H1 (cell line): ENCODE data around the gene BCO1. TPM values are rescaled to one million over a fixed set of nuclear protein-coding genes. Genes with fewer than 3 reads are reported as not detected.

Experiments used
- CTCF ChIA-PET: fragments of 300-600 bp; sonication (Branson Sonifier 250); formaldehyde crosslinking; loops from one replicate; lab custom pipeline; 2021; ENCODE audit not compliant: partially characterized antibody; lab: Charles Lee
- POLR2A ChIA-PET: fragments of 300-600 bp; sonication (Branson Sonifier 250); formaldehyde crosslinking; loops from one replicate; lab custom pipeline; 2021; ENCODE audit warnings: inconsistent platforms; ENCODE audit not compliant: partially characterized antibody; lab: Charles Lee
- DNase-seq, 2 experiments: peaks; one replicate each; pipeline versions ENCODE4 v3.0.0 to v3.0.0-alpha.2; 2010 to 2022; ENCODE audit warnings: low spot score in 2 of 2, low read depth in 1 of 2, mixed read lengths in 1 of 2
- FAIRE-seq: peaks from 2 replicates; lab custom pipeline; 2011; peaks lifted over from hg19 to GRCh38; lab: Jason Lieb, UNC
- H2AFZ ChIP-seq: 2 replicates; pipeline ENCODE4 v1.8.1; 2012; ENCODE audit warnings: low read length, inconsistent platforms
- H2AK5ac ChIP-seq: 2 replicates; pipeline ENCODE4 v1.6.1; 2013; ENCODE audit warnings: low read depth, low read length
- H2BK120ac ChIP-seq: replicated peaks from 2 replicates; pipeline ENCODE3; 2013; ENCODE audit warnings: low read depth, low read length, inconsistent platforms
- H2BK12ac ChIP-seq: 2 replicates; pipeline ENCODE4 v1.6.1; 2013; ENCODE audit warnings: low read depth, low read length
- H2BK15ac ChIP-seq: 2 replicates; pipeline ENCODE4 v1.6.1; 2013; ENCODE audit warnings: low read length
- H2BK20ac ChIP-seq: 2 replicates; pipeline ENCODE4 v1.6.1; 2013; ENCODE audit warnings: low read length
- H2BK5ac ChIP-seq: 2 replicates; pipeline ENCODE4 v1.6.1; 2013; ENCODE audit warnings: low read depth, low read length
- H3K14ac ChIP-seq: 2 replicates; pipeline ENCODE4 v1.6.1; 2013; ENCODE audit warnings: inconsistent platforms; ENCODE audit not compliant: insufficient read length
- H3K18ac ChIP-seq: 2 replicates; pipeline ENCODE4 v1.6.1; 2013; ENCODE audit warnings: low read length; ENCODE audit errors: extremely low read depth
- H3K23ac ChIP-seq: 2 replicates; pipeline ENCODE4 v1.6.1; 2013; ENCODE audit warnings: inconsistent platforms; ENCODE audit not compliant: insufficient read length
- H3K23me2 ChIP-seq: 2 replicates; pipeline ENCODE4 v1.6.1; 2013; ENCODE audit warnings: low read depth, low read length
- H3K27ac ChIP-seq: 2 replicates; pipeline ENCODE4 v1.6.1; 2011; ENCODE audit warnings: low read depth, low read length, inconsistent platforms
- H3K27me3 ChIP-seq, 4 experiments: replicated peaks in 1 of 4; 1 replicate in 1 of 4; 2 replicates in 3 of 4; pipeline versions ENCODE4 v1.6.1 to v1.8.1; 2011 to 2013; ENCODE audit warnings: low read length in 3 of 4, mild to moderate bottlenecking in 3 of 4, inconsistent platforms in 2 of 4, mixed read lengths in 2 of 4, moderate library complexity in 1 of 4; ENCODE audit not compliant: control insufficient read depth in 3 of 4, insufficient read depth in 3 of 4; ENCODE audit errors: extremely low read depth in 1 of 4
- H3K36me3 ChIP-seq, 4 experiments: 2 replicates each; pipeline versions ENCODE4 v1.6.1 to v1.8.1; 2011 to 2013; ENCODE audit warnings: mild to moderate bottlenecking in 4 of 4, low read length in 3 of 4, moderate library complexity in 2 of 4, control low read depth in 1 of 4, inconsistent platforms in 1 of 4; ENCODE audit not compliant: insufficient read depth in 4 of 4, control insufficient read depth in 2 of 4
- H3K4ac ChIP-seq: replicated peaks from 2 replicates; pipeline ENCODE3; 2013; ENCODE audit warnings: low read length, low read depth, mixed read lengths, inconsistent platforms; ENCODE audit not compliant: insufficient read length
- H3K4me1 ChIP-seq, 4 experiments: replicated peaks in 1 of 4; 1 replicate in 1 of 4; 2 replicates in 3 of 4; pipeline versions ENCODE4 v1.6.1 to v1.8.1; 2011 to 2013; ENCODE audit warnings: low read length in 3 of 4, inconsistent platforms in 2 of 4, mixed read lengths in 1 of 4; ENCODE audit not compliant: insufficient read depth in 4 of 4, control insufficient read depth in 3 of 4
- H3K4me2 ChIP-seq, 2 experiments: 2 replicates each; pipeline versions ENCODE4 v1.6.1 to v1.8.1; 2011 to 2013; ENCODE audit warnings: low read depth in 2 of 2, low read length in 2 of 2, control low read depth in 1 of 2, inconsistent platforms in 1 of 2, mild to moderate bottlenecking in 1 of 2; ENCODE audit not compliant: insufficient read depth in 1 of 2
- H3K4me3 ChIP-seq, 4 experiments: fragments of 200-600, 300-600 bp in 1 of 4; sonication (generic), shearing (Covaris generic), sonication (Bioruptor Twin) in 1 of 4; 2 replicates each; pipeline versions ENCODE4 v1.5.1 to v1.8.1; 2011 to 2016; ENCODE audit warnings: low read length in 4 of 4, low read depth in 3 of 4, control low read depth in 2 of 4, inconsistent platforms in 2 of 4, mild to moderate bottlenecking in 2 of 4, mixed read lengths in 1 of 4, moderate library complexity in 1 of 4; ENCODE audit not compliant: insufficient read depth in 2 of 4; ENCODE audit errors: extremely low read depth in 1 of 4
- H3K56ac ChIP-seq: replicated peaks from 2 replicates; pipeline ENCODE3; 2013; ENCODE audit warnings: low read depth, mild to moderate bottlenecking, mixed read lengths, low read length, inconsistent platforms; ENCODE audit not compliant: insufficient read length
- H3K79me1 ChIP-seq: 2 replicates; pipeline ENCODE4 v1.6.1; 2013; ENCODE audit warnings: low read depth, low read length, control low read depth
- H3K79me2 ChIP-seq, 2 experiments: 2 replicates each; pipeline versions ENCODE4 v1.6.1 to v1.8.1; 2012 to 2013; ENCODE audit warnings: low read length in 2 of 2, mild to moderate bottlenecking in 2 of 2, inconsistent platforms in 1 of 2; ENCODE audit not compliant: insufficient read depth in 2 of 2, control insufficient read depth in 1 of 2
- H3K9ac ChIP-seq, 4 experiments: replicated peaks in 1 of 4; 1 replicate in 1 of 4; 2 replicates in 3 of 4; pipeline versions ENCODE4 v1.6.1 to v1.8.1; 2011 to 2013; ENCODE audit warnings: low read depth in 3 of 4, low read length in 3 of 4, control low read depth in 2 of 4, mild to moderate bottlenecking in 2 of 4, moderate library complexity in 2 of 4, inconsistent platforms in 1 of 4; ENCODE audit errors: extremely low read depth in 1 of 4
- H3K9me3 ChIP-seq, 2 experiments: 2 replicates each; pipeline versions ENCODE4 v1.6.1 to v1.8.1; 2012 to 2013; ENCODE audit warnings: mild to moderate bottlenecking in 2 of 2, moderate library complexity in 2 of 2, control low read depth in 1 of 2, inconsistent platforms in 1 of 2, low read depth in 1 of 2, low read length in 1 of 2, mixed read lengths in 1 of 2; ENCODE audit not compliant: insufficient read depth in 2 of 2
- H4K20me1 ChIP-seq, 2 experiments: replicated peaks in 1 of 2; 2 replicates each; pipeline versions ENCODE3 to v1.8.1; 2011 to 2013; ENCODE audit warnings: inconsistent platforms in 2 of 2, low read length in 2 of 2, mild to moderate bottlenecking in 1 of 2; ENCODE audit not compliant: insufficient read depth in 2 of 2, control insufficient read depth in 1 of 2
- H4K5ac ChIP-seq: 2 replicates; pipeline ENCODE4 v1.6.1; 2013; ENCODE audit warnings: low read length, low read depth, mixed read lengths, inconsistent platforms; ENCODE audit not compliant: insufficient read length
- H4K8ac ChIP-seq: 2 replicates; pipeline ENCODE4 v1.8.0; 2013; ENCODE audit warnings: mild to moderate bottlenecking, moderate library complexity, low read length, inconsistent platforms; ENCODE audit not compliant: insufficient read depth; ENCODE audit errors: extremely low read depth
- H4K91ac ChIP-seq: replicated peaks from 2 replicates; pipeline ENCODE3; 2013; ENCODE audit warnings: low read length, mixed read lengths, inconsistent platforms; ENCODE audit not compliant: insufficient read length
- RFX5 ChIP-seq: IDR thresholded peaks from 2 replicates; pipeline ENCODE4 v1.6.1; 2011; ENCODE audit warnings: low read depth, low read length, improper control_type of control experiment, borderline replicate concordance
- SUZ12 ChIP-seq: fragments of 200-600 bp; sonication (generic); IDR thresholded peaks from 2 replicates; pipeline ENCODE4 v1.6.1; 2012; ENCODE audit warnings: mild to moderate bottlenecking, inconsistent platforms, low read length, moderate library complexity, mixed read lengths
- WGBS, 2 experiments: shearing (Covaris generic) in 1 of 2; methylation state at CpG; one replicate each; pipeline versions ENCODE4 v1.1.6 to v1.1.7; 2013 to 2015; ENCODE audit warnings: low lambda C conversion rate in 2 of 2, mixed read lengths in 2 of 2, inconsistent platforms in 1 of 2, low coverage in 1 of 2, missing lambda C conversion rate in 1 of 2; ENCODE audit not compliant: insufficient replicate concordance in 2 of 2, insufficient coverage in 1 of 2, insufficient read length in 1 of 2; ENCODE audit errors: extremely low coverage in 1 of 2, missing lambda C conversion rate in 1 of 2; 5-methylcytosine and 5-hydroxymethylcytosine counted together
- polyA plus RNA-seq, 7 experiments: library from polyadenylated mRNA; depleted of rRNA in 3 of 7; stranded (reverse) in 5 of 7; unstranded in 2 of 7; fragments of >200 nt in 5 of 7; fragments of 200-250 nt in 2 of 7; gene quantifications; 1 replicate in 5 of 7; 2 replicates in 1 of 7; 4 replicates in 1 of 7; pipeline versions ENCODE4 v1.2.1 to v1.2.3, GENCODE V29; 2011 to 2013; ENCODE audit warnings: missing spikeins in 2 of 7, mixed read lengths in 2 of 7
- total RNA-seq: library from RNA; stranded (reverse); fragmentation: NEBNext Ultra II Directional; extraction: Animal tissue kit (Norgen Biotek cat#: 25700); gene quantifications from 2 replicates; pipeline ENCODE4 v1.2.1, GENCODE V29; 2021

The BCO1 gene
- total and polyA plus RNA-seq, 2 of the 8 experiments (the other 6 are each of a cell fraction or from before 2014, with no cell fraction given) = 0.21 TPM; not detected in 1

GRCh38 chr16:81268509-81268908, 30.0 kb downstream of the BCO1 start:
- no peak overlapping the region for H3K9ac ChIP-seq
- FAIRE-seq (no peak), DNase-seq (no peak)
- no peaks in the 10 kb centered on the region for H3K36me3 ChIP-seq
- no peaks in the 10 kb centered on the region for H3K4me1 ChIP-seq
- no peak overlapping the region for H3K56ac ChIP-seq
- no peaks in the 10 kb centered on the region for H3K79me1 ChIP-seq
- H4K8ac ChIP-seq = no peak overlapping the region
- H3K4ac ChIP-seq = no peak overlapping the region
- H2BK20ac ChIP-seq = no peak overlapping the region
- no peak overlapping the region for H2BK15ac ChIP-seq
- H3K27ac ChIP-seq = no peak overlapping the region
- H4K5ac ChIP-seq = no peak overlapping the region
- WGBS, 2 experiments = 89% methylated on average over 5 of the region's 5 CpGs; no CpG with 5 or more reads in 1 of the 2 experiments
- H3K27me3 ChIP-seq = no peaks in the 10 kb centered on the region
- no peak overlapping the region for H3K18ac ChIP-seq
- H3K23me2 ChIP-seq = peaks cover 9% of the 10 kb centered on the region; the same call in 1 of the 2 replicates
- no peak overlapping the region for H2AFZ ChIP-seq
- no peak overlapping the region for H3K4me2 ChIP-seq
- peaks cover 0 to 8% of the 10 kb centered on the region in 2 experiments for H4K20me1 ChIP-seq
- H4K91ac ChIP-seq = no peak overlapping the region
- H2BK5ac ChIP-seq = no peak overlapping the region
- TF ChIP-seq RFX5 (no peak), SUZ12 (no peak)
- H3K9me3 ChIP-seq = no peaks in the 10 kb centered on the region
- H3K79me2 ChIP-seq = no peaks in the 10 kb centered on the region
- no peak overlapping the region for H3K14ac ChIP-seq
- no peak overlapping the region for H3K4me3 ChIP-seq
- POLR2A ChIA-PET = no interaction called here
- CTCF ChIA-PET = interaction anchor here (0.8 kb wide), 1 partner anchor 20 kb away, joined by 4 read pairs; no protein-coding TSS in a partner anchor
- no peak overlapping the region for H2BK12ac ChIP-seq
- no peak overlapping the region for H2AK5ac ChIP-seq
- H2BK120ac ChIP-seq = no peak overlapping the region
- H3K23ac ChIP-seq = no peak overlapping the region
